Stimulated activated CD8-positive, alpha-beta memory T cell treated with anti-CD3 and anti-CD28 coated beads, Interleukin-15, amount 100 ng/mL, for 1 hour (primary cell): Measurements from ENCODE around the gene PBRM1.
"Not testable (repeated sequence)": the region's sequence is repeated elsewhere in the genome, so short reads cannot be mapped to it uniquely, and the experiment has no call there.

Experiments
- DNase-seq: peaks from one replicate; pipeline ENCODE4 v3.0.0-alpha.2; 2020; ENCODE audit warnings: low read depth

PBRM1 gene

GRCh38 chr3:52704611-52705437, 19.1 kb upstream of the PBRM1 start:
- DNase-seq, result no peak

GRCh38 chr3:52703341-52703740, 17.6 kb upstream of the PBRM1 start:
- no peak for DNase-seq

GRCh38 chr3:52697632-52697965, 11.9 kb upstream of the PBRM1 start:
- DNase-seq, result no peak

DNA sequence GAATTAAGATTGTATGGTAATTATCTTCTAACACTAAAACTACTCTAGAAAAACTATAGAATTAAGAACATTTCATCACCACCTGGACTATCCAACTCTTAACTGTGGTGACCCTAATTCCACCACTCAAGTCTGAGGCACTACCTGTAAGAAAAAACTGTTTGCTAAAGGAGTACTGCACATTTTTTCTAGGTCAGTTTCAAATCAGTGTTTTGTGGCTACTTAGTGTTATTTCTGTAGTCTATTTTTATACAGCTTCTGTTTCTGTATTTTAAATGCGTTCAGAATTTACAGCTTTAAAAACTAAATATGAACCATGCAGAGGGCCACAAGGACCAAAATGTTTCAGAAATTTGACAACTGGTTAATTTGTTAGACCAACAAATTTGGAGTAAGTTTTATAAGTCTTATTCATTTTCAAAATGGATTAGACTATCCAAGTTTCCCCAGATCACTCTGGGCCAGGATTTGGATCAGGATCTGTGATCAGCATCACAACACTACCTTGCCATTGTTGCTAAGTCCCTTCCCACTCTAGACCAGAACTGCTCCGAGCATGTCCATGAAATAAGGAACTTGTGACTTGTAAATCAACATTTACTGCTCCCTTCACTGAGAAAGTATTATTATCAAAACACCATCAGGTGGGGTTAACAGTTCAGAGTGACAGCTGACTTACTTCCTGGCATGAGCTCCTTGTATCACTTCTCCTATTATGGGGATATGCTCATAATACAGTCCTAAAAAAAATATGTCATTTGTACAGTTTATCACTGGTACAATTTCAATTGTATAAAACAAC, 11.3 kb upstream of the PBRM1 start:
- no peak for DNase-seq

GRCh38 chr3:52695798-52696671, 10.3 kb upstream of the PBRM1 start:
- no peak for DNase-seq

DNA sequence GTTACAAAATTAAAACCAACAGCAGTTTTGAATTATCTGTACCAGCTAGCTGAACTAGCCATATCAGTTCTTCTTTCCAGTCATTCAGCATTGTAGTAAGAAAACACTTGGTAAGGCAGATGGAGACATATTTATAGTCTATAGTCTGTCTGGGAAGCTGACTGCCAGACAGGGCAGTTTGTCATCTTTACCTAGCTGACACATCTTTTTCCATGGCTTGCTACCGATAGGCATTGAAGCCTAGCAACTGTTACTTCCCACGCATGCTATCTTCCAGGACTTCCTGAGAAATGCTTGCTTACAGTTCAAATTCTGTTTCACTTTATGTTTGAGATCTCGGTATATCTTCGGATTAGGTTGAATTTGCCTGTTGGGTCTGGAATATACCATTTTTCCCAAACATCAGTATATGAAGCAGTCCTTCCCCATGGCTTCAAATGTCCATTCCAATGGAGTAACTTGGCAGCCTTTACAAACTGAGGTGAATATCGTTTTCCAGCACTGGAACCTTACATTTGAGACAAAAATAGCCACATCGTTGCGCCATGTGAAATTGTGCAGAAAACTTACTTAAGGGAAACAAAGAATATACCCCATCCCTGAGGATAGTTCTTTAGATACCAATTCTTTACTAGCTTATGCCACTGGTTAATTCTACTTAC, 8.9 kb upstream of the PBRM1 start:
- DNase-seq, result no peak

GRCh38 chr3:52693071-52693470, 7.4 kb upstream of the PBRM1 start:
- DNase-seq, result no peak

GRCh38 chr3:52690560-52690959, 4.8 kb upstream of the PBRM1 start:
- DNase-seq, result no peak

DNA sequence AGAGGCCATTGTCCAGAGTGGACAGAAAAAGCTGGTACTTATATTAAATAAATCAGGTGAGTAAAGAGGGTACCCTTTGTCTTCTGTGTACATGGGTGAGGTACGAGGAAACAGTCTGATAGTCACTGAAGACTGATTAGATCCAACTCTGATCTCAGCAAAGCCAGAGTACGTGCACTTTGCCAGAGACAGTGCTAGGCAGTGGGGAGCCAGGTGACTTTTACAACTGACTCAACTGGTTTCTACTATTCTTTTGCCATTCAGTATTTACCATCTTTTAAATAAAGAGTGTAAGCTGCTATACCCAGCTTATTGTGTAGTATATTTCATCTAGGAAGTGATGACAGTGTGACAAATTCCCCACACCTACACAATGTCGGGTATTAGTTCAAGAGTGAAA, 3.4 kb upstream of the PBRM1 start:
- no peak for DNase-seq

DNA sequence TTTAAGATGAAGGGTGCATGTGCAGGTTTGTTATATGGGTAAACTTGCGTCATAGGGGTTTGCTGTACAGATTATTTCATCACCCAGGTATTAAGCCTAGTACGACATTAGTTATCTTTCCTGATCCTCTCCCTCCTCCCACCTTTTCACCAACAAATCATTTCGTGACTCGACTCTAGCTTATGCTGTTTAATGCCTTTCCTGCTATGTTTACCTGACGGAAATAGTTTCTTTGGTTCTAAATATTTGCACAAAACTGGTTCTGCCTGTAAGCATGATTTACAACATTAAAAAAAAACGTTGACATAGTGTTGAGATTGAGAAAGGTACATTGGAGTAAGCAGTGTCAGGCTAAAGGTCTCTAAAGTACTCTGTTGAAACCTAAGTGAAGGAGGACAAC, 2.6 kb upstream of the PBRM1 start:
- no peak for DNase-seq

DNA sequence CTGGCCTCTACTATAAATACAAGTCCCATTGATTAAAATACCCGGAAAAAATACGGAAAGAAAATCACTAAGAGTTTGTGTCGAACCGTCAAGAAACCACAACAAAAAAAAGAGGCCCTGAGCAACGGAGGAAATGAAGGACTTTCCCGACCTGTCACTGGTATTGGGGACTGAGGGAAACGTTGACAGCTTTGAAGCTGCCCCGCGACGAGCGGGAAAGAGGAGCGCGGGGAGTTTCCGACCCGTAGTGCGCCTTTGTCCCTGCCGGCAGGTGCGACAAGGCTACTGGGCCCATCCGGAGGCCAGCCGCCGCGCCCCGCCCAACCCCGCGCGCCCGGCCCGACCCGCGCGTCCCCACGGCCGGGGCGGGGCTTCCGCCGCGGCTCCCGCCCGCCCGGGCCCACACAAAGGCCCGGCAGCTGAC, 416 bp downstream of the PBRM1 start:
- peak; percentile 43 for DNase-seq

DNA sequence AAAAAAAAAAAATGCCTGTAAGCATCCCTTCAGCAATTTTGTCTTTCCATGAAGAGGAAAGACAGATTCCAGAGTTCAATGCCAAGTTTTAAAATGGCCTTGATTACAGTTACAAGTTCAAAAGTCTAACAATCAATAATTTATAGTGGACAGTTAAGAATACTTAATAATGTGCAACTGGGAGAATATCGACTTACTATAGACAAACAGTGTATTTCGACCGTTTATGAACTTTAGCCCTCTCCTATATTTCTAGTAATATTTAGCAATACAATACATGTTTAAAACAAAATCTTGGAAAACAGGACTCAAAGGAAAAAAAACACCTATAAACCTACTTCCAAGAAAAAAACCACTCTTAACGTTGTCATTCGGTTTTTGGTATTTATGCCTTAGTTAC, 1.5 kb downstream of the PBRM1 start:
- DNase-seq, result no peak

DNA sequence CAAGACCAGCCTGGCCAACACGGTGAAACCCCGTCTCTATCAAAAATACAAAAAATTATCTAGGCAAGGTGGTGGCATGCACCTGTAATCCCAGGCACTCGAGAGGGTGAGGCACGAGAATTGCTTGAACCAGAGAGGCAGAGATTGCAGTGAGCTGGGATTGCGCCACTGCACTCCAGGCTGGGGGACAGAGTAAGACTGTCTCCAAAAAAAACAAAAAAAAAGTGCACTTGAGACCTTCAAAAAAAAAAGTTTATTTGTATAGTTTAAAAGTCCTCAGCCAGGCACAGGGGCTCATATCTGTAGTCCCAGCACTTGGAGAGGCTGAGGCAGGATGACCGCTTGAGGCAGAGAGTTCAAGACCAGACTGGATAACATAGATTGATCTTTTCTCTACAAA, 2.1 kb downstream of the PBRM1 start:
- no peak for DNase-seq

GRCh38 chr3:52682016-52682415, 3.7 kb downstream of the PBRM1 start:
- DNase-seq, result no peak

DNA sequence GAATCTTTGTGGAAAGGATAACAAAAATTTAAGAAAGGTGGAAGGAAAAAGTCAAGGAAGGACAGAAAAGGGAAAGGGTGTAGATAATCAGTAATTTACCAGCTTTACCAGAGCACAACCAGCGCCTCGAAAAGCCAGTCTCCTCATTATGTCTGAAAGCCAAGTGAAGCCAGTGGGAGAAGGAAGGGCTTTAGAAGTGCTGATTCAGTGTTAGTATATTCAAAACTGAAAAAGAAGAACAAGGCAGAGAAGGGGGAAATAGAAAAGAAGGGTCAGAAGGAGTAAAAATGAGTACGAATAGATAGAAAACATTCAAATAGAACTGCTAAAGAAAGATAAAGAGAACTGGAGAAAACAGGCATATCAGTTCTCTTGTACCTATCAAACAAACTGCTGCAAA, 4.1 kb downstream of the PBRM1 start:
- no peak for DNase-seq

DNA sequence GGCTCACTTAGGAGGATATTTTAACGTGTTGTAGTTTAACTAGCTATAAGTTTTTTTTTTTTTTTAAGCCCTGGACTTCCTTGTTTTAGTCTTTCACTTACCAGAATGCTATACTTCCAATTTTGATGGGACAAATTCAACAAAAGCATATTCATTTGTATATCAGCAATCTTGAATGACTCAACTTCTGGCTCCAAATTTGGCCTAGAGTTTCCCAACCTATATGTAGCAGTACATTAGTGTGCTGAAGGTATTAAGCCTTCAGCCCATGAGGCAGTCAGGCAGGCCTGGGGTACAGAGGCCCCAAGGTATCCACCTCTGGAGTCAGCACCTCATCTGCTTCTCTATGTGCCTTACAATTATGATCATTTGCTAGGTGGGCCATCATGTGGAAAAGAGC, 5.9 kb downstream of the PBRM1 start:
- no peak for DNase-seq

DNA sequence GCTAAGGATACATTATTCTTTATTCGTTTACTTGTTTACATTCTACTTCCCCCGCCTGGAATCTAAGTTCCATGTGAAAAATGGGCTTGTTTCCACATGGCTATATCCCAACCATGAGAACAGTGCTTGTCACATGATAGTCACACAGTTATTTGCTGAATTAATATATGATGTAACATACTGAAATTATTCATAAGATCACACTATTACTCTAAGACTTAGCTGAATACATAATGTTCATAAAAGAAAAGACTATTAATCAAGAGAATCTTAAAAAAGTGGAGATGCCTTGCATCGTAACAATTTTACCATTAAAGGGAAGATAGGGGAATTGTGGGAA, 6.5 kb downstream of the PBRM1 start:
- DNase-seq, result no peak

DNA sequence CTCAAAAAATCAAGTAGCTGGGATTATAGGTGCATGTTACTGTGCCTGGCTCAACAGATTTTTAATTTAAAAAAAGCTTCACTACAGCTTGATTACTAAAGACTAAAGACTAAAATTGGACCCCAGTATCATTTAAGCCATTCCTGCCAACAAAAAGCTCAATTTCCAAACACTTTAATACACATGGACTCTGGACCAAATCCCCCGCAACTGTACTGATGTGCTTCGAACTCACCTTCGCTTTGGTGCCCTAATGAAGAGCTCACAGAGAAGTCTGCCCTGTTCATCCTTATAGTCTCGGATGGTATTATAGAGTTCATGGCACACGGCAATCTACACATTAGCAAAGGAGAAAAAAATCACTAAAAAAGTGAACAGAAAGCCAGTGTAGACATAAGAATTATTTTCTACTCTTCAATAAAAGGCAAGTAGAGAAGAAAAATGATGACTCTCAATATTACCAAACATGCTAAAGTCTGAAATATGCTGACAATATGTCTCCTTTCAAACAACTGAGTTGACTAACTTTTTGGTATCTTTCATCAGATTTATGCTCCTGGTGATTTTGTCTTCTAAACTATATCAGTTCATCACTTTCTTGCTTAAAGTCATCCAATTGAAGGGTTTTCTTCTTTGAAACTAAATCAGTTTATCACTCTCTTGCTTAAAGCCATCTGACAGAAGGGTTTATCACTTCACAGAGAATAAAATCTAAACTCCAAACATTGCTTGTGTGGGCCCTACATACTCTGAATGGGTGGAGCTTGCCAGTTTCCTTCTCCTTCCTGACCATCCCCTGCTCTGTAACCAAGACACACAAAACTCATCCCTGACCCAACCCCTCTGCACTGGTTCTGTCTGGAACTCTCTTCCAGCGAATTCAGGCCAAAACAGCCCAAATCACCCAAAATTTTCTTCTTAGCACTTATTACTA, 7.2 kb downstream of the PBRM1 start:
- no peak for DNase-seq

- DNase-seq, result not testable (repeated sequence)
These were observed 9.5 kb downstream of the PBRM1 start for GRCh38 chr3:52676201-52676600.

GRCh38 chr3:52671676-52672075, 14.0 kb downstream of the PBRM1 start:
- DNase-seq, result no peak
